Kidney epithelial cell (primary cell): ENCODE measurements around the gene B9D2. TPM values are rescaled to one million over a fixed set of nuclear protein-coding genes. Genes with fewer than 3 reads are reported as not detected.
"Not testable (repeated sequence)": the region's sequence is repeated elsewhere in the genome, so short reads cannot be mapped to it uniquely, and the experiment has no call there.

Source experiments
- DNase-seq: peaks from one replicate; pipeline ENCODE4 v3.0.0-alpha.2; 2010; ENCODE audit warnings: low read depth
- H3K27me3 ChIP-seq: 2 replicates; pipeline ENCODE4 v1.6.0; 2011; ENCODE audit warnings: low read length; ENCODE audit not compliant: control insufficient read depth, insufficient read depth
- H3K36me3 ChIP-seq: 2 replicates; pipeline ENCODE4 v1.5.1; 2011; ENCODE audit warnings: low read length; ENCODE audit not compliant: control insufficient read depth, insufficient read depth
- H3K4me3 ChIP-seq: 2 replicates; pipeline ENCODE4 v1.5.1; 2011; ENCODE audit warnings: low read depth, mild to moderate bottlenecking, control low read depth, low read length
- CTCF ChIP-seq: IDR thresholded peaks from 2 replicates; pipeline ENCODE4 v1.5.1; 2011; ENCODE audit warnings: mild to moderate bottlenecking, moderate library complexity, low read length, control low read depth, inconsistent platforms; ENCODE audit not compliant: insufficient read depth, poor library complexity, severe bottlenecking
- total RNA-seq: library from RNA; depleted of rRNA; stranded (reverse); fragments of >200 nt; gene quantifications from 2 replicates; pipeline ENCODE4 v1.2.3, GENCODE V29; 2015

Gene B9D2
- total RNA-seq, 1 donor from 2014 or later, result 5.7 TPM

GRCh38 chr19:41372501-41372900, 8.6 kb upstream of the B9D2 start:
- no peak for DNase-seq
- H3K36me3 ChIP-seq, result no peaks in the 10 kb centered on the region
- no peaks in the 10 kb centered on the region for H3K27me3 ChIP-seq
- no peak for TF ChIP-seq CTCF
- no peak overlapping the region for H3K4me3 ChIP-seq

GRCh38 chr19:41371541-41371940, 7.6 kb upstream of the B9D2 start:
- TF ChIP-seq CTCF, result no peak
- no peak overlapping the region for H3K4me3 ChIP-seq
- H3K27me3 ChIP-seq, result no peaks in the 10 kb centered on the region
- H3K36me3 ChIP-seq, result no peaks in the 10 kb centered on the region
- DNase-seq, result no peak

GRCh38 chr19:41371119-41371518, 7.2 kb upstream of the B9D2 start:
- H3K27me3 ChIP-seq, H3K4me3 ChIP-seq, H3K36me3 ChIP-seq, DNase-seq: not testable (repeated sequence)

GRCh38 chr19:41369769-41370168, 5.8 kb upstream of the B9D2 start:
- no peaks in the 10 kb centered on the region for H3K36me3 ChIP-seq
- no peak overlapping the region for H3K4me3 ChIP-seq
- DNase-seq, result no peak
- no peak for TF ChIP-seq CTCF
- H3K27me3 ChIP-seq, result no peaks in the 10 kb centered on the region

- no peaks in the 10 kb centered on the region for H3K36me3 ChIP-seq
- DNase-seq, result peak; percentile 86
- no peak overlapping the region for H3K4me3 ChIP-seq
- no peaks in the 10 kb centered on the region for H3K27me3 ChIP-seq
- TF ChIP-seq CTCF, result no peak
Observed at GRCh38 chr19:41367848-41368301, 3.9 kb upstream of the B9D2 start.

GRCh38 chr19:41366089-41366488, 2.1 kb upstream of the B9D2 start:
- peak; percentile 9 for TF ChIP-seq CTCF
- H3K4me3 ChIP-seq, result no peak overlapping the region
- H3K27me3 ChIP-seq, result no peaks in the 10 kb centered on the region
- no peaks in the 10 kb centered on the region for H3K36me3 ChIP-seq
- DNase-seq, result no peak
